Skin of body (tissue), 2 donors: ENCODE data around the gene LCMT1. TPM values are rescaled to one million over a fixed set of nuclear protein-coding genes. Genes with fewer than 3 reads are reported as not detected.
"Not testable (repeated sequence)": the region's sequence is repeated elsewhere in the genome, so short reads cannot be mapped to it uniquely, and the experiment has no call there.

Experiments
- DNase-seq: peaks from one replicate; lab custom pipeline; 2025; lab: John Stamatoyannopoulos, UW
- total RNA-seq: library from RNA; depleted of rRNA; stranded (reverse); fragments of >200 nt; gene quantifications from one replicate; pipeline ENCODE4 v1.2.3, GENCODE V29; 2014

Gene LCMT1
- total RNA-seq, 1 donor from 2014 or later = 36.4 TPM

GRCh38 chr16:25141648-25142047, 30.1 kb downstream of the LCMT1 start:
- DNase-seq = peak; percentile 9

GRCh38 chr16:25143928-25144327, 32.4 kb downstream of the LCMT1 start:
- DNase-seq = no peak

GRCh38 chr16:25148568-25149215, 37.1 kb downstream of the LCMT1 start:
- DNase-seq = no peak

- DNase-seq = no peak
These were observed 40.5 kb downstream of the LCMT1 start for GRCh38 chr16:25151996-25152395.

- DNase-seq = no peak
These were observed 44.3 kb downstream of the LCMT1 start for GRCh38 chr16:25155553-25156460.

- DNase-seq = no peak
These were observed 45.8 kb downstream of the LCMT1 start for GRCh38 chr16:25157271-25157875.

- DNase-seq = no peak
These were observed 46.9 kb downstream of the LCMT1 start for GRCh38 chr16:25158401-25158800.

- no peak for DNase-seq
These were observed 50.3 kb downstream of the LCMT1 start for GRCh38 chr16:25161753-25162367.

- no peak for DNase-seq
These were observed 52.1 kb downstream of the LCMT1 start for GRCh38 chr16:25163683-25164082.

GRCh38 chr16:25165284-25165683, 53.7 kb downstream of the LCMT1 start:
- no peak for DNase-seq

GRCh38 chr16:25167920-25168319, 56.4 kb downstream of the LCMT1 start:
- DNase-seq = not testable (repeated sequence)

- no peak for DNase-seq
These were observed 59.8 kb downstream of the LCMT1 start for GRCh38 chr16:25171390-25171789.

- no peak for DNase-seq
These were observed 61.3 kb downstream of the LCMT1 start for GRCh38 chr16:25172831-25173230.

- DNase-seq = no peak
These were observed 62.7 kb downstream of the LCMT1 start for GRCh38 chr16:25174285-25174684.

GRCh38 chr16:25176136-25176535, 64.6 kb downstream of the LCMT1 start:
- no peak for DNase-seq

GRCh38 chr16:25177512-25177830, 65.9 kb downstream of the LCMT1 start:
- no peak for DNase-seq

GRCh38 chr16:25177831-25178688, 66.5 kb downstream of the LCMT1 start:
- no peak for DNase-seq

- DNase-seq = not testable (repeated sequence)
These were observed 69.7 kb downstream of the LCMT1 start for GRCh38 chr16:25181236-25181635.

GRCh38 chr16:25184771-25185170, 73.2 kb downstream of the LCMT1 start:
- no peak for DNase-seq

GRCh38 chr16:25187491-25187795, 75.9 kb downstream of the LCMT1 start:
- no peak for DNase-seq

GRCh38 chr16:25189305-25189704, 77.8 kb downstream of the LCMT1 start:
- no peak for DNase-seq
